H4 (cell line): ENCODE data around the gene KCTD7. TPM values are rescaled to one million over a fixed set of nuclear protein-coding genes. Genes with fewer than 3 reads are reported as not detected.
"Not testable (repeated sequence)": the region's sequence is repeated elsewhere in the genome, so short reads cannot be mapped to it uniquely, and the experiment has no call there.

Experiments
- DNase-seq: peaks from one replicate; pipeline ENCODE4 v3.0.0-alpha.2; 2015; ENCODE audit warnings: low spot score
- total RNA-seq: library from RNA; depleted of rRNA; stranded (reverse); fragments of >200 nt; shearing (Covaris generic); gene quantifications from 2 replicates; pipeline ENCODE4 v1.2.3, GENCODE V29; 2014

The KCTD7 gene
- total RNA-seq, 1 experiment from 2014 or later = 9.6 TPM

DNA sequence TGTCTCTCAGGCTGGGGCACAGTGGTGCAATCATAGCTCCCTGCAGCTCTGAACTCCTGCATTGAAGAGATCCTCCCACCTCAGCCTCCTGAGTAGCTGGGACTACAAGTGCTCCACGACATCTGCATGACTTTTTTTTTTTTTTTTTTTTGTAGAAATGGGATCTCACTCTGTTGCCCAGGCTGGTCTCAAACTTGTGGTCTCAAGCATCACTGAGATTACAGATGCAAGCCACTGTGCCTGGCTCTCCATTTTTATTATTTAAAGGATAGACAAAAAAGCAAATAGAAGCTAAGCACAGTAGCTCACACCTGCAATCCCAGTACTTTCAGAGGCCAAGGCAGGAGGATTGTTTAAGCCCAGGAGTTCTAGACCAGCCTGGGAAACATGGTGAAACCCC is 13.0 kb upstream of the KCTD7 start:
- no peak for DNase-seq

- no peak for DNase-seq
Measured at GRCh38 chr7:66617295-66617694, 11.4 kb upstream of the KCTD7 start.

DNA sequence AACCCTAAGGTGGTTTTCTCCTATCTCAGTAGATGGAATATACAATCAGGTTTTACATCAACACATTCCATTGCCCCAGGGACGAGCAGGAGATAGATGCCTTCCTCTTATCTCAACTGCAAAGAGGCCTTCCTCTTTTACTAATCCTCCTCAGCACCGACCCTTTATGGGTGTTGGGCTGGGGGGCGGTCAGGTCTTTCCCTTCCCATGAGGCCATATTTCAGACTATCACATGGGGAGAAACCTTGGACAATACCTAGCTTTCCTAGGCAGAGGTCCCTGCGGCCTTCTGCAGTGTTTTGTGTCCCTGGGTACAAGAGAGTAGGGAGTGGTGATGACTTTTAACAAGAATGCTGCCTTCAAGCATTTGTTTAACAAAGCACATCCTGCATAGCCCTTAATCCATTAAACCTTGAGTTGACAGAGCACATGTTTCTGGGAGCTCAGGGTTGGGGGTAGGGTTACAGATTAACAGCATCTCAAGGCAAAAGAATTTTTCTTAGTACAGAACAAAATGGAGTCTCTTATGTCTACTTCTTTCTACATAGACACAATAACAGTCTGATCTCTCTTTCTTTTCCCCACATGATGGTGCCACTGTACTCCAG is 9.2 kb upstream of the KCTD7 start:
- not testable (repeated sequence) for DNase-seq

GRCh38 chr7:66626331-66626934 is 2.2 kb upstream of the KCTD7 start:
- DNase-seq = no peak

GRCh38 chr7:66627151-66627681 is 1.5 kb upstream of the KCTD7 start:
- no peak for DNase-seq

DNA sequence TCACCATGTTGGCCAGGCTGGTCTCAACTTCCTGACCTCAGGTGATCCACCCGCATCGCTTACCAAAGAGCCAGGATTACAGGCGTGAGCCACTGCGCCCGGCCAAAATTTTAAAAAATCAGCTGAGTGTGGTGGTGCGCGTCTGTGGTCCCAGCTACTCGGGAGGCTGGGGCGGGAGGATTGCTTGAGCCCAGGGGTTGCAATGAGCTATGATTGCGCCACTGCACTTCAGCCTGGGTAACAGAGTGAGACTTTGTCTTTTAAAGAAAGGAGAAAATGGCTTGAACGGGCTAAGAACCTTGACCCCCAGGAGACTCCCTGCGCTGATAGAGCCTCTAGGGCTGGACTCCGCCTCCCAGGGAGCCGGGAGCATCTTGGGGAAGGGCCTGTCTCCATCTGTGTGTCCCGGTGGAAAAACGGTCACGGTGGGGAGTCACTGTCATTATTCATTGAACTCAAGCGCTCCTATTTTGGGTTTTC is 760 bp upstream of the KCTD7 start:
- no peak for DNase-seq

DNA sequence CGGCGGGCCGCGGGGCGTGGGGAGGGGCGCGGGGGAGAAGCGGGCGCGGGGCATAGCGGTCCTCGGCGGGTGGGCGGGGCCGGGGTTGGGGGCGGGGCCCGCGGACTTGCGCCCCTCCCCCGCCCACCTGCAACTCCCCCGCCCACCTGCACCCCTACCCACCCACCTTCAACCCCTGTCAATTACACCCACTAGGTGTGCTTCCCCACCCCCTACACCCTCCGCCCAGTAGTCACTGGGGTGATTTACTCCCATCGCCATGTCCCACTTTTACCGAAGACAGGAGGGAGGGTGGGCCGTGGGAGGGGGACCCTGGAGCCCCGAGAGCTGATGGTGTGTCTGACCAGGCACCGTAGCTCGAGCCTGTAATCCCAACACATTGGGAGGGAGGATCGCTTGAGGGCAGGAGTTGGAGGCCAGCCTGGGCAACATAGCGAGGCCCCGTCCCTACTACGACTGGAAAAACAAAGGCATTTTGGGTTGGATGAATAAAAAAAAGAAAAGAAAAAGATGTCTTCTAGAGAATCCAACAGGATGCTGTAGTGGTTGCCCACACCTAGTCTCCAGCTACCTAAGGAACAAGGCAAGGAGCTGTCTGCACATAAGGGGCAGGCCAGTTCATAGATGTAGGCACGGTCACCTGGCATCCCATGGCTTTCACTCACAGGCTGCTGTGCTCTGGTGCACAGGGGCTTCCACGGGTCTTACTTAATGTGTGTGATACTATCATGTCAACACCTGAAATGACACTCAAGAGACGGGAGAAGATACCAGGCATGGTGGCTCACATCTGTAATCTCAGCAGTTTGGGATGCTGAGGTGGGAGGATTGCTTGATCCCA is 761 bp downstream of the KCTD7 start:
- no peak for DNase-seq

GRCh38 chr7:66630531-66630930 is 1.9 kb downstream of the KCTD7 start:
- DNase-seq = no peak

- DNase-seq = no peak
Measured at GRCh38 chr7:66631471-66631870, 2.8 kb downstream of the KCTD7 start.

DNA sequence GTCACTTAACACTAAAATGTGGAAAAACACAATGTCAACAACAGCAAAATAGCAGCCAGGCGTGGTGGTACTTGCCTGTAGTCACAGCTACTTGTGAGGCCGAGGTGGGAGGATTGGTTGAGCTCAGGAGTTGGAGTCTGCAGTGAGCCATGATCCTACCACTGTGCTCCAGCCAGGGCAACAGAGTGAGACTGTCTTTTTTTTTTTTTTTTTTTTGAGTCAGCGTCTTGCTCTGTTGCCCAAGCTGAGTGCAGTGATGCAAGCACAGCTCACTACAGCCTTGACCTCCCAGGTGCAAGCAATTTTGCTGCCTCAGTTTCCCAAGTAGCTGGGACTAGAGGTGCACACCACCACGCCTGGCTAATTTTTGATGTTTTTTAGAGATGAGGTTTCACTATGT is 6.1 kb downstream of the KCTD7 start:
- no peak for DNase-seq

GRCh38 chr7:66635322-66635981 is 6.8 kb downstream of the KCTD7 start:
- not testable (repeated sequence) for DNase-seq

DNA sequence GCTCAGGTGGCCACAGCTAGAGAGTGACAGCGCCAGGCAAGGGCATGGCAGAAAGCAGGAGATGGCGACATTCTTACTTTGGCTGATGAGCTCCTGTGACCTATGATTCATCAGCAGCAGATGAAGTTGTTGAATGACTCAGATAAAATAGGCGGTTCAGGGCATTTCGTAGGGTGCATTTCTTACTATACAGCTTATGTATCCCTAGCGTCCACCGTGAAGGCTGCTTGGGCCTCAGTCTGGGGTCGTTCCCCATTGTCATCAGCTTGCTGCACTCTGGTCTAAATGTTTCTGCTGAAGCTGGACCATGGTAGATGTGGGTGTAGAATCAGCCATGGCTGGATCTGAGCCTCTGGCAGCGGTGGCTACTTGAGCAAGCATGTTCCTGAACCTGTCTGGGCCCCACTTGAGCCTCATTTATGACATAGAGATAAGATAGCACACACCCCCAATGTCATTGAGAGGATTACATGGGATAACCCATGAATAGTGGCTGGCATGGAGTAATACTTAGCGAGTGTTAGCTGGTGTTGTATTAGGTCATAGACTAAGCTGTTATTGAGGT is 7.4 kb downstream of the KCTD7 start:
- DNase-seq = peak; percentile 73

GRCh38 chr7:66638309-66639099 is 9.8 kb downstream of the KCTD7 start:
- DNase-seq = no peak

GRCh38 chr7:66639773-66640172 is 11.1 kb downstream of the KCTD7 start:
- DNase-seq = no peak

- DNase-seq = no peak
Measured at GRCh38 chr7:66640802-66641525, 12.3 kb downstream of the KCTD7 start.

DNA sequence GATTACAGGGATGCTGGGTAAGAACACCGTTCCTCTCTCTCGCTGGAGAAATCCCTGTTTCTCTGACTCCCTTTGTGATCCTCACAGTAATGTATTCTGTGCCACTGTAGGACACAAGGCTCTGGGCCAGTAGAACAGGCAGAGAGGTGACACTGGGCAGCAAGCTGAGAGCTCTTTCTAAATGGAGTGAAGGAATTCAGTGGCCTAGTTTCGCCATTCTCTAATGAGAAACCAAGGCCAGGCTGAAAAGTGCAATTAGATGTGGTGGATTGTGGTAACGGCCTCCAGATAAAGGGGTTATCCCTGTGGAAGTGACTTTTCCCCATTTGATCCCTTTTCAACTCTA is 12.8 kb downstream of the KCTD7 start:
- DNase-seq = no peak

GRCh38 chr7:66642186-66642585 is 13.5 kb downstream of the KCTD7 start:
- DNase-seq = no peak

GRCh38 chr7:66642932-66643331 is 14.3 kb downstream of the KCTD7 start:
- DNase-seq = no peak

DNA sequence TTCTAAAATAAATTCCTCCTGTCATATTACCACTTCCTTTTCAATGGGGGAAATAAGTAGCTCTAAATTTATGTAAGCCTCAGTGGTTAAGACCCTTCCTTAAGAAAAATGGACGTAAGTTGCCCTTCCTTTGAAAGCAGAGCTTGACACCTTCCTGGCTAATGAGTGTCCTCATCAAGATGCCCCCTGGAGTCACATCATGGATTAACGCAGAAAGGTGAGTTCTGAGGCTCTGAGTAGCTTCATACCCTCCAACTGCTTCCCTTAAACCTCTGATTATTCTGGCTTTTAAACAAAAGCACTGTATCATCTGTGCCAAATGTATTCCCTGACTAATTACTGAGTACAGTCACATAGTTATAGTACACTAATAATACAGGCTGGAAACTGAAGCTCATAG is 14.7 kb downstream of the KCTD7 start:
- DNase-seq = no peak

DNA sequence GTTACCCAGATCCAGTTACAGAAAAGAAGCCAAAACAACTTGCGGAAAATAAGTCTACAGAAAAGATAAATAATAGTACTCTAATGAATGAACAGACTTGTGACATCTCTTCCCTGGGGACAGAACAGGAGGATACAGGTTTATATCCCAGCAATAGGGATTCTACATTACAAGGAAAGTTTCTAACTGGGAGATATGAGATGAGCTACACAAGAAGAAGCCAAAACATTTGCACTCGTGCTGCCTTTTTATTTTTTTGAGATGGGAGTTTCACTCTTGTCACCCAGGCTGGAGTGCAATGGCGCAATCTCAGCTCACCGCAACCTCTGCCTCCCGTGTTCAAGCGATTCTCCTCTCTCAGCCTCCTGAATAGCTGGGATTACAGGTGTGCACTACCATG is 22.3 kb downstream of the KCTD7 start:
- not testable (repeated sequence) for DNase-seq
